GM18505 (cell line): ENCODE data around the gene HOXC5.

ENCODE experiments used
- ATAC-seq: cut with Tn5 transposase; IDR thresholded peaks from one replicate; pipeline ENCODE4 v1.9.1; 2021; ENCODE audit not compliant: unreplicated experiment
- POLR2A ChIP-seq: IDR thresholded peaks from 4 replicates; pipeline ENCODE4 v1.6.1; 2011; ENCODE audit warnings: borderline replicate concordance; ENCODE audit not compliant: insufficient read depth, insufficient read length; ENCODE audit errors: extremely low read depth

HOXC5 gene

DNA sequence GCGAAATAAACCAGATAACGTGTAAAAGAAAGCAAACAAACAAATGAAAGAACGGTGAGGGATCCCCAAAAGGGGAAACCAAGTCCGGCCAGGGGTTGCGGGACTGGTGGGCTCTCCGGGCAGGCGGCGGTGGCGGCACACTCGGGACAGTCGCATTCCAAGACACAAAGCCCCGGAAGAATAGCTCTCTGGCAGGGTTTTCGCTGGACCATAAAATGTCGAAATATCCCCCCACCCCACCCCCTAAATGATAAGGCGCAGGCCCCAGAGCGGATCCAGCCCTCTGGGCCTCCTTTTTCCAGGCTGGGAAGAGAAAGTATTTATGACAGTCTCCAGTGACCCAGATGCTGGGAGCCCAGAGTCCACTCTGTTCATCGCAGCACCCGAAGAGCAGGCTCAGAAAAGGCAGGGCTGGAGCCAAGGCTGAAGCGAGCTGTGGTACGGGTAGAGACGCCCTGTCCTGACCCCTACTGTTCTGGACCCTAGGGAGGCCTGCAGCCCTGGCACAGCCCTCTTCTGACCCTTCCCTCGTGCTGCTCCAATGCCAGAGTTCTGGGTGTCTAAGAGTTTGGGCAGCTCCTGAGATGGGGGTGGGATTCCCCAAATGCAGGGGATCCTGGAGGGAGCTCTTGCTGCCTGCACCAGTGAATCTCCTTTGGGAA, 26.2 kb upstream of the HOXC5 start:
- no peak for ATAC-seq
- TF ChIP-seq POLR2A: no peak

DNA sequence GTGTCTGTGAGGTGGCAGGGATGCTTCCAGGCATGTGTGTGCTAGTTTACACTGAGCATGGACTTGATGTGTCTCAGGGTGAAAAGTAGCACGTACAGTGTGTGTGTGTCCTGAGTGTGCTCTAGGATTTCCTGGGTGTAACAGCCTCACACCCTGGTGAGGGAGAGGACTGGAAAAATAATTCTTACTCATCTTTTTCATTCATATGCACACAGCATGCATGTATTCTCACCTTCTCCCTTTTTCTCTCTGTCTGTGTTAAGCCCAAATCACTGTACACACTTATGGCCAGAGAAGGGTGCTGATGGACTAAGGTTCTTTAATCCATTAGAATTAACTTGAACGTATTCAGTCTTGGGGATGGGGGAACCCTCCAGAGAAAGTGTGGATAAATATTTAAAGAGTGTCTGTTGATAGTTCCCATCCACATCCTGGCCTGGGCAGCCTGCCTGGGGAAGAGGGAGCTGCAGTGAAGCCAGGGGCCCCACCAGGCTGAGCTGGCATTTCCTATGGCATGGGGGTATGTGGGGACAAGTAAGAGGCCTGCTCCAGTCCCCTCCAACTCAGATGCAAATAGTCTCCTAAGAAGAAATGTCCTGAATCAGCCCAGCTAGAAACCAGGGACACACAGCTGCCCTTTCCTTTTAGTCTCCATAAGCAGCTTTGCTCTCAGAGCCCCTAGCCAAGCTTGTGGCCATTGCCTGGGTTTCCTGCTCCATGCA, 25.2 kb upstream of the HOXC5 start:
- ATAC-seq: no peak
- no peak for TF ChIP-seq POLR2A

DNA sequence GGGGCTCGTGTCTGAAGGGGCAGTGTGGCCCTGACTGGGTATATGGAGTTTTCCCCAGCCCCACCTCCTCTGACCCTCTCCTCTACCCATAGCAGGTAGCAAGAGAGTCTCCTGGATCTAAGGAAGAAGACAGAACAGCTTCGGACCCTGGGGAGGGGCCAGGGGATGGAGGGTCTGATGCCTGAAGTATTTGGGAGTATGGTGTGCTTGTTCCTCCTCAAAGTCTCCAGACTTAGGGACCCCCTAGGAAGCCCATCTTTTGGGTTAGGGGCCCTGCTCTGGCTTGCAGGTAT, 24.6 kb upstream of the HOXC5 start:
- ATAC-seq: no peak
- TF ChIP-seq POLR2A: no peak

DNA sequence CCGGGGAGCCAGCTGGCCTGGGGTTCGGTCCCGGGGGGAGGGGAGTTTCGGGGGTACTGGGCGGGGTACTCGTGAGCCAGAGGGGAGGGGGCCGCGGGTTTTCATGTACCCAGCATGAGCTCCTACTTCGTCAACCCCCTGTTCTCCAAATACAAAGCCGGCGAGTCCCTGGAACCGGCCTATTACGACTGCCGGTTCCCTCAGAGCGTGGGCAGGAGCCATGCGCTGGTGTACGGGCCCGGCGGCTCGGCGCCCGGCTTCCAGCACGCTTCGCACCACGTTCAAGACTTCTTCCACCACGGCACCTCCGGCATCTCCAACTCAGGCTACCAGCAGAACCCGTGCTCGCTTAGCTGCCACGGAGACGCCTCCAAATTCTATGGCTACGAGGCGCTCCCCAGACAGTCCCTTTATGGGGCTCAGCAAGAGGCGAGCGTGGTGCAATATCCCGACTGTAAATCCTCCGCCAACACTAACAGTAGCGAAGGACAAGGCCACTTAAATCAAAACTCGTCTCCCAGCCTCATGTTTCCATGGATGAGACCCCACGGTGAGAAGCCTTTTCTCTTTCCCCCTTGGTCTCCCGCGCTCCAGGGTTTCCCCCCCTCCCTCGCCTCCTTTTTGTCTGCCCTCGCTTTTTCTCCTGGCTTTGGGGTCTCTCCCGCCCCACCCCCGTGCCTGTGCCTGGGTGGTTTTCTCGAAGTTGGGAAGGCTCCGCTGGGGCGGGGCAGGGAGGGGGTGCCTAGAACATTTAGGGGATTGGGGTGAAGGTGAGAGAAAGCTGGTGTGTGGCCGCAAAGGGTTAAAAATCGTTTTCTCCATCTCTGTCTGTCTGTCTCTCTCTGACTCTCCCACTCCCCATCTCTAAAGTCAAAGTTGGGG, 23.4 kb upstream of the HOXC5 start:
- no peak for ATAC-seq
- TF ChIP-seq POLR2A: no peak

- no peak for ATAC-seq
These were observed 22.5 kb upstream of the HOXC5 start for GRCh38 chr12:54010053-54010971.

DNA sequence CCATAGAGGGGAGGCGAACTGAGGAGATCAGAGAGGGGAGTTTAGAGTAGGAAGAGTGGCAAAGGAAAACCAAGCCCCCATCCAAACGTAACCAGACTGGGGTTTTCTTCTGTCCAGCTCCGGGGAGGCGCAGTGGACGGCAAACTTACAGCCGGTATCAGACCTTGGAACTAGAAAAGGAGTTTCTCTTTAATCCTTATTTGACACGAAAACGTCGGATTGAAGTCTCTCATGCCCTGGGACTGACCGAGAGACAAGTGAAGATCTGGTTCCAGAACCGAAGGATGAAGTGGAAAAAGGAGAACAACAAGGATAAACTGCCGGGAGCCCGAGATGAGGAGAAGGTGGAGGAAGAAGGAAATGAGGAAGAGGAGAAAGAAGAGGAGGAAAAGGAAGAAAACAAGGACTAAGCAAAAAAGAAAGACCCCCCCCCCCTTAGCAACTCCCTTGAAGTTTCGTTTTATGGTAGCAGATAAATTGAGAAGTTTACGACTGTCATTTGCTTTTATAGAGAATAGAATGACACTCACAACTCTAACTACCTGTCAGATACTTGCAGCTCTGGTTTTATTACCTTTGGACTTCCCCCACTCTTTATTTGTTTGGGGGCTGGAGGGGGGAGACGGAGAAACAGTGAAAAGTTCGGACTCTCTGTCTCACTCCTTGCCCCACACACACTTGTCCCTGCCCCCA, 21.7 kb upstream of the HOXC5 start:
- TF ChIP-seq POLR2A: no peak
- no peak for ATAC-seq

More at GRCh38 chr12:54010053-54010971, 22.5 kb upstream of the HOXC5 start:
- no peak for TF ChIP-seq POLR2A

- ATAC-seq: no peak
- no peak for TF ChIP-seq POLR2A
These were observed 21.0 kb upstream of the HOXC5 start for GRCh38 chr12:54011665-54012532.

GRCh38 chr12:54012631-54013409, 20.0 kb upstream of the HOXC5 start:
- TF ChIP-seq POLR2A: no peak
- ATAC-seq: no peak

GRCh38 chr12:54014377-54015017, 18.4 kb upstream of the HOXC5 start:
- no peak for ATAC-seq
- TF ChIP-seq POLR2A: no peak
